Liver (tissue), 3 donors: ENCODE data around the gene TRAPPC3L.

Source experiments
- CTCF ChIP-seq: fragments of 150-350 bp; IDR thresholded peaks from 2 replicates; pipeline ENCODE4 v1.5.1; 2017; ENCODE audit warnings: improper control_type of control experiment, low read depth, low read length; ENCODE audit not compliant: missing input control
- GABPA ChIP-seq, 2 donors: IDR thresholded peaks in 1 of 2; conservative IDR thresholded peaks in 1 of 2; 2 replicates each; pipeline ENCODE4 v1.6.1; 2016; ENCODE audit warnings: antibody characterized with exemption in 2 of 2, mild to moderate bottlenecking in 1 of 2, moderate library complexity in 1 of 2
- MAX ChIP-seq: IDR thresholded peaks from 2 replicates; pipeline ENCODE4 v1.6.1; 2016; ENCODE audit warnings: antibody characterized with exemption
- RAD21 ChIP-seq, 2 donors: IDR thresholded peaks; 2 replicates each; pipeline ENCODE4 v1.6.1; 2016; ENCODE audit warnings: antibody characterized with exemption in 2 of 2, mild to moderate bottlenecking in 2 of 2
- REST ChIP-seq: IDR thresholded peaks from 2 replicates; pipeline ENCODE4 v1.6.1; 2016; ENCODE audit warnings: antibody characterized with exemption, mild to moderate bottlenecking
- YY1 ChIP-seq: IDR thresholded peaks from 2 replicates; pipeline ENCODE4 v1.6.1; 2016; ENCODE audit warnings: antibody characterized with exemption, mild to moderate bottlenecking
- donor health status: healthy.
- donor health status: healthy.

- TF ChIP-seq CTCF, result no peak
- no peak for TF ChIP-seq RAD21 (IDR thresholded peaks at IDR 0.05)
- no peak for TF ChIP-seq YY1
- TF ChIP-seq MAX, result no peak
- TF ChIP-seq GABPA (IDR thresholded peaks at IDR 0.05 in 1 of 2, conservative IDR thresholded peaks at IDR 0.05 in 1 of 2), result no peak
- no peak for TF ChIP-seq REST
These were observed 32.1 kb downstream of the TRAPPC3L start for GRCh38 chr6:116513224-116513875.
